NCI-H2029 (cell line): ENCODE measurements around the gene PHLDB3.
A peak's percentile ranks its signal among the peaks of the same experiment; 100 is the strongest.
"Not testable (repeated sequence)": the region's sequence is repeated elsewhere in the genome, so short reads cannot be mapped to it uniquely, and the experiment has no call there.

Experiments
- DNase-seq: peaks from one replicate; lab custom pipeline; 2025; lab: John Stamatoyannopoulos, UW

The PHLDB3 gene

GRCh38 chr19:43444531-43445287, 59.8 kb downstream of the PHLDB3 start:
- no peak for DNase-seq

- DNase-seq = not testable (repeated sequence)
Observed at GRCh38 chr19:43444091-43444490, 60.5 kb downstream of the PHLDB3 start.

DNA sequence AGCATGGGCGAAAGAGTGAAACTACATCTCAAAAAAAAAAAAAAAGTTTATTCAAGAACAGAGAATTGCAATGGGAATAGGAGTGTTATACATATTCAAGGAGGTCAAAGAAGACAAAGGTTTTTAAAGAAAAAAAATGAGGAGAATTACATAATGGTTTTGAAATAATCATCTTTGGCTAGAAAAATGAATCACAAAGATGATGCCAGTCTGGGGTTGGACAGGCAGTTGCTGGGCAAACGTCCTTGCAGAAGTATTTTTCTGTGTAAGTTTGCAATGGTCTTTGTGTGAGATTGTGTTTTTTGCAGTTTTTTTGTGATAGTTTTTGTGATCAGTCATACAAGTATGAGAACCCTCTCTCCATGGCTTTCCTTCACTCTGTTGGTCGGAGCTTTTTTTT, 62.8 kb downstream of the PHLDB3 start:
- DNase-seq = no peak

GRCh38 chr19:43439709-43440063, 64.9 kb downstream of the PHLDB3 start:
- no peak for DNase-seq

GRCh38 chr19:43439032-43439708, 65.4 kb downstream of the PHLDB3 start:
- no peak for DNase-seq

GRCh38 chr19:43438291-43439031, 66.1 kb downstream of the PHLDB3 start:
- no peak for DNase-seq

DNA sequence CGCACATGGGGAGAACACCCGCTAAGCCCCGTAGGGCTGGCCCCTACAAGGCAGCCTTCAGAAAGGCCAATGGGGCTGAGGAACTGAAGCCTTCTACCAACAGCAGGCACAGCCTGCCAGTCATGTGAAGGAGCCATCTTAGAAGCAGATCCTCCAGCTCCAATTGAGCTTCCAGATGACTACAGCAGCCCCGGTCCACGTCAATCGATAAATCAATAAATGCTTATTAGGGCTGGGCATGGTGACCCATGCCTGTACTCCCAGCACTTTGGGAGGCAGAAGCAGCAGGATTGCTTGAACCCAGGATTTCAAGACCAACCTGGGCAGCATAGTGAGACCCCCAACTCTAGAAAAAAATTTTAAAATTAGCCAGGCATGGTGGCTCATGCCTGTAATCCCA, 66.8 kb downstream of the PHLDB3 start:
- no peak for DNase-seq

- DNase-seq = not testable (repeated sequence)
Observed at GRCh38 chr19:43437284-43437683, 67.3 kb downstream of the PHLDB3 start.

DNA sequence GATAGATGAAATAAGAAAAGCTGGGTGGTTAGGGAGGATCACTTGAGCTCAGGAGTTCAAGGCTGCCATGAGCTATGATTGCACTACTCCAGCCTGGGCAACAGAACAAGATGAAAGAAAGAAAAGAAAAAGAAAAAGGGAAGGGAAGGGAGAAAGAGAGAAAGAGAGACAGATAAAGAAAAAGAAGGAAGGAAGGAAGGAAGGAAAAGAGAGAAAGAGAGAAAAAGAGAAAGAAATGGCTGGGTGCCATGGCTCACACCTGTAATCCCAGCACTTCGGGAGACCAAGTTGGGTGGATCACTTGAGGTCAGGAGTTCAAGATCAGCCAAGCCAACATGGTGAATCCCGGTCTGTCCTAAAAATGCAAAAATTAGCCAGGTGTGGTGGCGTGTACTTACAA, 68.8 kb downstream of the PHLDB3 start:
- DNase-seq = no peak

- DNase-seq = no peak
Observed at GRCh38 chr19:43433689-43434088, 70.9 kb downstream of the PHLDB3 start.

DNA sequence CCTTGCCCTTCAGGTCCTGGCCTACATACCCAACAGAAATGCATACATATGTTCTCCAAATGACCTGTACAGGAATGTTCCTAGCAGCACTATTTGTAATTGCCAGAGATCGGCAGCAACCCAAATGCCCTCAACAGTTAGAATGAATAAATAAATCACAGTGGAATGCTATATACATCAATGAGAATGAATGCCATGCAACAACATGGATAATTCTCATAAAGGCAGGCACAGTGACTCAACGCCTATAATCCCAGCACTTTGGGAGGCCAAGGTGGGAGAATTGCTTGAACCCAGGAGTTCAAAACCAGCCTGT, 71.2 kb downstream of the PHLDB3 start:
- DNase-seq = no peak

- DNase-seq = no peak
Observed at GRCh38 chr19:43430976-43431375, 73.6 kb downstream of the PHLDB3 start.

DNA sequence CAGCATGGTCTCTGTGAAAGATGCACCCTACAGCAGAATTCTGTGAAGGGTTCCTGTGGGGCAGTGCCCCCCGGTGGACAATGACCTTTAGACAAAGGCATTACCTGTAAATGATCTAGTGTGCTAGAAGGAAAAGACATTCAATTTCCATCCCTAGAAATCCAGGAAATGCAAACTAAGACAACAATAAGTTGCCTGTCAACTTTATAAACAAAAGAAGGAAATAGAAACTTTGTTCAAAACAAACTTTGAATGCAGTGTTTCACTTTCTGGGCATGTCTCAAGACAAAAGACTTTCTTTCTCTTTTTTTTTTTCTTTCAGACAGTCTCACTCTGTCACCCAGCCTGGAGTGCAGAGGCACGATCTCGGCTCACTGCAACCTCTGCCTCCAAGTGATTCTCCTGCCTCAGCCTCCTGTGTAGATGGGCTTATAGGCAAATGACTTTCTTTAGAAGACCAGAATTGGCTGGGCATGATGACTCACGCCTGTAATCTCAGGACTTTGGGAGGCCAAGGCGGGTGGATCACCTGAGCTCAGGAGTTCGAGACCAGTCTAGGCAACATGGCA, 74.3 kb downstream of the PHLDB3 start:
- no peak for DNase-seq

DNA sequence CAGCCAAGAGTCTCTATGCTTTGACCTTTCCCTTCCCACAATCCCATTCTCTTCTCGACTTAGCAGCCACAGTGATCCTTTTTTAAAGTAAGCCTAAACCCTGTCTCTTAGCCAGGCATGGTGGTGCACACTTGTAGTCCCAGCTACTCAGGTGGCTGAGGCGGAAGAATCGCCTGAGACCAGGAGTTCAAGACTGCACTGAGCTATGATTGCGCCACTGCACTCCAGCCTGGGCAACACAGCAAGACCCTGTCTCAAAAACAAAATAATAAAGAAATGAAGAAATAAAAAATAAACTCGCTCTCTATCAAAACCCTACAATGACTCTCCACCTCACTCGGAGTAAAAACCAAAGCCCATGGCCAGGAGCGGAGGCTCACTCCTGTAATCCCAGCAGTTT, 75.2 kb downstream of the PHLDB3 start:
- DNase-seq = no peak

DNA sequence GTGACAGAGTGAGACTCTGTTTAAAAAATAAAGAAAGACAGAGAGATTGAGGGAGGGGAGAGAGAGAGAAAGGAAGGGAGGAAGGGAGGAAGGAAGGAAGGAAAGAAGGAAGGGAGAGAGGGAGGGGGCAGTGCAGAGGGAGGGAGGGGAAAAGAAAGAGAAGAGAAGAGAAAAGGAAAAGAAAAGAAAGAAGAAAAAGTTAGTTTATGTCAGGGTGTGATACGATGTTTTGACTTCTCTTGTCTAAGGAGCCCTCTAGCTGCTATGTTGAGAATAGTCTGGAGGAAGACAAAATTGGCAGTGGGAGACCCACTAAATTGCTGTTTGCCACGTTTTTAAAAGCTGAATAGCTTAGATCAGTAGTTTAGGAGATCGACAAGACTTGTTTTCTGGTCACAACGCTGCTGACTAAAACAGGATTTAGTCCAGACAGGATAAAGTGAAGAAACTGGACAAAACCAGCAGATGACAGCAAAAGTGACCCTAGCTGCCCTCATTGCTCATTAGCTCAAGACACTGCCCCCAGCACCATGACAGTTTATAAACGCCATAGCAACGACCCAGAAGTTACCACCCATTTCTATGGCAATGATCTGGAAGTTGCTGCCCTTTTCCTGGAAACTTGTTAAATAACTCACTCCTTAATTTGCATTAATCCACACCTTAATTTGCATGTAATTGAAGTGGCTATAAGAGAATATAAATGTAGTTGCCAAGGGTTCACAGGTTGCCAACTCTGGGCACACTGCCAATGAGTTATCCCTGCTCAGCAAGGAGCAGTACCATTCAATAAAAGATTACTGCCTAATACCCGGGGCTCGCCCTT, 78.8 kb downstream of the PHLDB3 start:
- peak; percentile 67 for DNase-seq
